ENCODE measurements around the gene IL18R1.
"Not testable (repeated sequence)": the region's sequence is repeated elsewhere in the genome, so short reads cannot be mapped to it uniquely, and the experiment has no call there.

Gene IL18R1, protein sequence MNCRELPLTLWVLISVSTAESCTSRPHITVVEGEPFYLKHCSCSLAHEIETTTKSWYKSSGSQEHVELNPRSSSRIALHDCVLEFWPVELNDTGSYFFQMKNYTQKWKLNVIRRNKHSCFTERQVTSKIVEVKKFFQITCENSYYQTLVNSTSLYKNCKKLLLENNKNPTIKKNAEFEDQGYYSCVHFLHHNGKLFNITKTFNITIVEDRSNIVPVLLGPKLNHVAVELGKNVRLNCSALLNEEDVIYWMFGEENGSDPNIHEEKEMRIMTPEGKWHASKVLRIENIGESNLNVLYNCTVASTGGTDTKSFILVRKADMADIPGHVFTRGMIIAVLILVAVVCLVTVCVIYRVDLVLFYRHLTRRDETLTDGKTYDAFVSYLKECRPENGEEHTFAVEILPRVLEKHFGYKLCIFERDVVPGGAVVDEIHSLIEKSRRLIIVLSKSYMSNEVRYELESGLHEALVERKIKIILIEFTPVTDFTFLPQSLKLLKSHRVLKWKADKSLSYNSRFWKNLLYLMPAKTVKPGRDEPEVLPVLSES

DNA sequence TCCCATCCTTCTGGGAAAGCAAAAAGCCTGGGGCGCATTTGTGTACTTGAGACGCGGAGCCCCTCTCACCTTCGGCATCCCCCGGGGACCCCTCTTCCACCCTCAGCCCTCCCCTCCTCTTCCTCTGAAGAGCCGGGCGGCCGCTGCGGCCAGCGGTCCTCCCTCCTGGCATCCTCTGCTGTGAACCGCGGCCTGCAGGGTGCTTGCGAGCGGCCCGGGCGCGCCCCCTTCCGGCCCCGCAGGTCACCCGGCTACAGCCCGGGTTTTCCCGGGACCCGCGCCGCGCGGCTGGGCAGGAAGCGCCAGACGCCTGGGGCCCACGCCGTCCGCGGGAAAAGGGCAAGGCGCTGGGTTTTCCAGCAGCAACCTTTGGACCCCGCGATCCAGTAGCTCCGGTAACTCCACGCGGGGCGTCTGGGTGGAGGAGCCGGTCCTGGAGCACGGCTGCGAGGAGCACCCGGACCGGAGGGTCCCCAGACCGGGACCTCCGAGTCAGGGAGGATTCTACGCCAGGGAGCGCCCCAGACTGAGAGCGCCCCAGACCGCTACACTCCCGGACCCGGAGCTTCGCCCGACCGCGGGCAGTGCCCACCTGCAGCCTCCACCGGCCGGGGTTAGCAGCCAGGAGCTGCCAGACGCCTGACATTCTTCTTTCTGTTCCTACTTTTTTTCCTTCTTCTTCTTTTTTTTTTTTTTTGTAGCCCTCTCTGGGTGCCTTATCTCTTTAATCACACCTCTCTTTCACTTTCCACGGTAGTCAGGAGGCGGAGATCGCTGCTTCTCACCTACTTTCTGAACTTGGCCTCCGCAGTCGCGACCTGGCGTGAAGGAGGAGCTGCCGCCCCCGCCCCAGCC, at the start of gene IL18R1:
Gene IL18R1 (plus strand): TSS at position 271 of the 855 bp plus-strand sequence. CDS start 6,865 bp downstream, outside the sequence.
- DNase-seq (ENCODE audit: low read depth): peak; percentile 74

DNA sequence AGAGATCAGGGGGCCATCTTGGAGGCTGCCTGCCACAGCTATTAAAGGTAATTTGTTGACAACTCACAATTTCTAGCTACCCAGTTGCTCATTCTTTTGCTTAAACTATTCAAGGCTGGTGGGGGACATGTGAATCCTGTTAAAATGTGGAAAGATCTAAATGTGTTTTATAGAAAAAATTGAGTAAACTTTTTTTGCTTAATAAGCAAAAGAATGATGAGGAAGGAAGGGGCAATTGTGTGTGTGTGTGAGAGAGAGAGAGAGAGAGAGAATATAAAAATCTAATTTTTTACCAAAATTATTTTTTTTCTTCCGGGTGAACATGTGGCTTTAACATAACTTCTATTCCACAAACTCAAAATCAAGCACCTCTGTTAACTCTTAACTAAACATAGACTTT, 49.5 kb upstream of the IL18R1 start:
- DNase-seq (ENCODE audit: low read depth): no peak

DNA sequence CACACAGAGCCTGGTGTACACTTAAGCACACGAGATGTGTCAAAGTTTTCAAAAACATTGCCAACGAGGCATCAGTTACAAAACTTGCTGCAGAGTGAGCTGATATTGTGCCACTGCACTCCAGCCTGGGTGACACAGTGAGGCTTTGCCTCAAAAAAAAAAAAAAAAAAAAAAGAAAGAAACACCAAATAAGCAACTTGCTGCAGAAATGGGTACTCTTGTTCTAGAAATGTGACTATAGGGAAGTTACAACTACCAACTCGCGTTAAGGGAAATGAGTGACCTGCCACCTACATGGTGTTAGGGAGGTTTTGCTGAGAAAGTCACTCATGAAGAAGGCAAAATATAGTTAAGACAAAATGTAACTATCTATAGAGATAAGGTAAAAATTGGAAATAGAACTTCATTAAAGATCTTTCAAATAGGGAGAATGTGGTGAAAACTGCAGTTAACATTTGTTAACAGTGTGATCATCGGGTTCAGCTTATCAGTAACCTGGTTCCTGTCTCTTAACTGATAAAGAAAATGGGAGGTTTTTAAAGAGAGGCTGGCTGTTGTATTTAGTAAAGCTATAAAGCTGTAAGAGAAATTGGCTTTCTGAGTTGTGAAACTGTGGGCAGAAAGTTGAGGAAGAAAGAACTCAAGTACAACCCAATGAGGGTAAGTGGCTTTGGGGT, 44.5 kb upstream of the IL18R1 start, which contains the start of gene IL1RL1:
Gene IL1RL1 (plus strand): TSS at position 600 of the 677 bp plus-strand sequence. CDS start 26,702 bp downstream, outside the sequence.
- no peak for DNase-seq (ENCODE audit: low read depth)

DNA sequence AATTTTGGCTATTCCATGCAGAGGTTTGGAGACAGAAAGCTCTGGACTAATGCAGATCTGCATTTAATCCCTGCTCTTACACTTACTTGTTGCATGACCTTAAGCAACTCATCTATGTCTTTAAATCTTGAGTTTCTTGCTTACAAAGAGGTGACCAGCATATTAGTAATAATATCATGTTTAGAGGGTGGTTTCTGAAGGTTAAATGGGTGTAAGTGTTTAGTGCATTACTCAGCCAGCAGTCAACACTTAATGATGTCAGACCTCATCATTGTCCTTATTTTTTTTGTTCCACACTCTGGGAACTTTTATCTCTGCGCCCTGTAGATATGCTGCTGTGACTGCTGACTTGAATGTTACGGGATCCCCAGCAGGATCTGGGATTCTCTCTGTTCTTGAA, 42.6 kb upstream of the IL18R1 start:
- peak; percentile 47 for DNase-seq (ENCODE audit: low read depth)

DNA sequence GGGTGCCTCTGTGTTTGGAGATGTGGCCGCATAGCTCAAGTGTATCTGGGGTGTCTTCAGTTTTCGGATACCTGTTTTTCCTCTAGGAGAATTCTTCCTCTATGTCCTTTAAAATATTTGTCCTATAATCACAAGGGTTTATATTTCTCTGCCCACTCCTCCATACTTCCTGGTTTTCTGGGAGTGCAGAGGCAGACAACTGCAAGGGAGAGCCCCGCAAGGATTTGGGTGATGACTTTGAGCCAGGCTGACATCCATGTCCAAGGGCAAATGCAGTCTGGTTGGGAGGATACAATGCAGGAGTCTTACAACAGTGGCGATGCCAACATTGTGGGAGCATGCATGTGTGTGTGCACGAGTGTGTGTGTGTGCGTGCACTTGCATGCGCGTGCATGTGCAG, 42.1 kb upstream of the IL18R1 start:
- no peak for DNase-seq (ENCODE audit: low read depth)

DNA sequence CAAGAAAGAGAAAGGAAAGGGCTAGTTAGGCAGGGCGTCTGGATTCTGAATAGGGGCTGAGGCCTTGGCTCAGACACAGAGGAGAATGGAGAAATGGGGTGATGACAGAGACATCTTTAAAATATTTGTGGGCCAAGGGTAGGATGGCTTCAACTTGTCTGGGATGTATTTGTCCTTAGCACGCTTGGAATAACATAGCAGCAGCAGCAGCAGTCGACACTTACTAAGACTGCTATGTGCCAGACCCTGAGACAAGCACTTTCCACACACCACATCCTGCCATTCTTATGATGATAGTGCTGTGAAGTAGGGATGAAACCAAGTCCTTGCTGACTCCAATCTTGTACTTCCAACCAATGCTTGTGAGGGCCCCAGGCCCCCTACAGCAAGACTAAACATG, 41.6 kb upstream of the IL18R1 start:
- DNase-seq (ENCODE audit: low read depth): no peak

DNA sequence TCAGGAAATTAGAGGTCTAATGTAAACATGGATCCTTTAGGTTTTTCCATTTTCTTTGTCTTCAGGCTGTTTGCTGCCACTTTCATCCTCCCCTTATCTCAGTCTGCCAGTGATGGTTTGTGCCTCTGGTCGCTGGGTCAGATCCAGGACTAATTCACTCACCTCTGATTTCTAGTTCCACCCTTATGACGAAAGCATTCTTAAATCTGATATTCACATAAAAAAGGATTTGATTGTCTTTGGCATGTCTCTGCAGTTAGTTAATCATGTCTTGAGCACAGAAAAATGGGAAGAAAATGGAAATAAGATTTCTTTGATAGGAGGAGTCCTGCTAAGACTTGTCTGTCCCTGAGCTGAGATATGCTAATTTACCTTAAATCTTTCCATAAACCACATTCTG, 39.7 kb upstream of the IL18R1 start:
- DNase-seq (ENCODE audit: low read depth): no peak

DNA sequence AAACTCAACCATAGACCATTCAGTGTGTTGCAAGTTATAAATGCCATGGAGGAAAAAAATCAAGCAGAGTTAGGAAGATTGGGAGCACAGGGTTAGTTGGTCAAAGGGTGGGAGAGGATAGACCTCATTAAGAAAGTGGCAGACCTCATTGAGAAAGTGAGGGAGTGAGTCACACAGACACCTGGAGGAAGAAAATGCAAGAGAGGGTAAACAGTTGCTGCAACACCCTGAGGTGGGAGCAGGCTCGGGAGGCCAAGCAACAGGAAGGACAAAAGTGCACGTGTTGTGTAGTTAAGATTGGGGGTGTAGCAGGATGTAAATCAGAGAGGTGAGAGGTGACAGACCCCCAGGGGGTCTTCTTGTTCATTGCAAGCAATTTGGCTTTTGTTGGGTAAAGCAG, 37.9 kb upstream of the IL18R1 start:
- no peak for DNase-seq (ENCODE audit: low read depth)

DNA sequence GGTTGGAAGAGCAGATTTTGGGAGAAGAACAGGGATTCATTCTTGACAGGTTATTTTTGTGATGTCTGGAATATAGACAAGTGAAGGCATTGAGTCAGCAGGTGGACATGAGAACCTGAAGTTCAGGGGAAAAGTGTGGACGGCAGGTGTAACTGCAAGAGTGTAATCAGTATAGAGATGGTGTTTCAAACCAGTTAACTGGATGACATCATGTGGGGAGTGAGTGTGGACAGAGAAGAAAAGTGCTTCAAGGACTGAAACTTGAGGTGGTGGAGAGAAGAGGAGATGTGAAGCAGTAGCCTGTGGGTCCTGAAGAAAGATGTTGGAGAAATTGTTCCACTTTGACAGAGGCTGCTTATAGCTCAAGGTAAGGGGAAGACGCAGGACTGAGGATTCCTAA, 37.2 kb upstream of the IL18R1 start:
- no peak for DNase-seq (ENCODE audit: low read depth)

DNA sequence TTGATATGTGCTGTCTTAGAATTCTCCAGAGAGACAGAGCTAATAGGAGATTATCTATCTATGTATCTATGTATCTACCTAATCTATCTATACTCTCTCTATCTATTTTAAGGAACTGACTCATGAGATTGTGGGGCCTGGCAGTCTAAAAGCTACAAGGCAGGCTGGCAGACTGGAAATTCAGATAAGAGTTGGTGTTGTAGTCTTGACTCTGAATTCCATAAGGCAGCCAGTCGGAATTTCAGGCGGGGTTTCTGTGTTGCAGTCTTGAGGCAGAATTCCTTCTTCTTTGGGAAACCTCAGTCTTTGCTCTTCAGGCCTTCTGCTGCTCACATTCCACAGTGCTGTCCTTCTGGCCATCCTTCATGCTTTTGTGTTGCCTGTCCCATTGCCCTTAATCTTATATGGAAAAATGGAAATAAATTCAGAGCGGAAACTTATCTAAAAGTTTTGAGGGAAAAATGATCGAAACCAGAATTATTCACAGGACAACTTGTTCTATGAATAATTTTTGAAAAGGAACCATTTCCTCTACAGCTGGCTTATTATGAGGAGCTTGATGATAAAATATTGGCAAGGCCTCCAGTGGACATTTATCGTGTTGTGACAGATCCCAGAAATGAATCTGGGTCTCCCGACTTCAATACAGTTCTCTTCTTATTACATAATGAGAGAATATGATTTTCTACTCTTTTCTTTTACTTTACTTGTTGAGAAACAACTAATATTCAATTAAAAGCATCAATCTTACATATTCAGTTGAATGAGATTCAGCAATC, 33.5 kb upstream of the IL18R1 start:
- no peak for DNase-seq (ENCODE audit: low read depth)

DNA sequence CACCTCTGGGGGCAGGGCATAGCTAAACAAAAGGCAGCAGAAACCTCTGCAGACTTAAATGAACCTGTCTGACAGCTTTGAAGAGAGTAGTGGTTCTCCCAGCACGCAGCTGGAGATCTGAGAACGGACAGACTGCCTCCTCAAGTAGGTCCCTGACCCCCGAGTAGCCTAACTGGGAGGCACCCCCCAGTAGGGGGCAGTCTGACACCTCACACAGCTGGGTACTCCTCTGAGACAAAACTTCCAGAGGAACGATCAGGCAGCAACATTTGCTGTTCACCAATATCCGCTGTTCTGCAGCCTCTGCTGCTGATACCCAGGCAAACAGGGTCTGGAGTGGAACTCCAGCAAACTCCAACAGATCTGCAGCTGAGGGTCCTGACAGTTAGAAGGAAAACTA, 30.7 kb upstream of the IL18R1 start:
- not testable (repeated sequence) for DNase-seq (ENCODE audit: low read depth)

DNA sequence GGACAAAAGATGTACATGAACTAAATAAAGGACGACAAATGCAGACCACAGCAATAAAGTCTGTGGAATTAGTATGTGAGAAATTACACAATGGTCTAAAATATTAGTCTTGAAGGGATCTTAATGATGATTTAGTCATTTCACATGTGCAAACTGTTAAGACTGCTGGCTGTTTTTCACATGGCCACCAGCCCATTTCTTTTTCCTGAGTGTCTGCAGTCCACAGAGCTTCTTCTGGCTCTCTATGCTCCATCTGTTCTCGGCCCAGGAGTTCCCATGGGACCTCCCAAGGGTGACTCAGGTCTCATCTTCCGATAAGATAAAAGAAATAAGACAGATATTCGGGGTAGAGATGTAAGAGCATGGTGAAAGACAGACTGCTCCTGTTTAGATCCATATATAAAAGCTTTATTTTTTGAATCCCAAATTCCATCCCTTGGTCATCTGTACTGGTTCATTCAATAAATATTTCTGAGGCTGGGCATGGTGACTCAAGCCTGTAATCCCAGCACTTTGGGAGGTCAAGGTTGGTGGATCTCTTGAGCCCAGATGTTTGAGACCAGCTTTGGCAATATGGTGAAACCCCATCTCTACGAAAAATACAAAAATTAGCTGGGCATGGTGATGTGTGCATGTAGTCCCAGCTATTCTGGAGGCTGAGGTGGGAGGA, 24.1 kb upstream of the IL18R1 start:
- DNase-seq (ENCODE audit: low read depth): no peak

DNA sequence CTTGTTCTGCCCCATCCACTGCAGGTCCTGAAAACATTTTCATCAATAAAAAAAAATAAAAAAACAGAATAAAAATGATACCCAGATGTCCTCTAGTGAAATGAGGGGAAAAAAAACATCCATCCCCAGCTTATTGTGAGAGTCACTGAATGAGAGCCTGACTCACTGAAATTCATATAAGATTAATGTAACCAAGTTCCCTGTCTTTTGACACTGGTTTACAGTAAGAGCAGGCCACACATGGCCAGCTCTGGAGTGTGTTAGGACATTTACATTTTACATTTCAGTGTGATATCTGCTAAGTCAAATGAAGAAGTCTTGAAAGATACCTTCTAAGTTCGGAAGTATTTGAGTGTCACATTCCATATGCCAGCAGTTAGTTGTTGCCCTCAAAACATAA, 21.1 kb upstream of the IL18R1 start:
- no peak for DNase-seq (ENCODE audit: low read depth)

DNA sequence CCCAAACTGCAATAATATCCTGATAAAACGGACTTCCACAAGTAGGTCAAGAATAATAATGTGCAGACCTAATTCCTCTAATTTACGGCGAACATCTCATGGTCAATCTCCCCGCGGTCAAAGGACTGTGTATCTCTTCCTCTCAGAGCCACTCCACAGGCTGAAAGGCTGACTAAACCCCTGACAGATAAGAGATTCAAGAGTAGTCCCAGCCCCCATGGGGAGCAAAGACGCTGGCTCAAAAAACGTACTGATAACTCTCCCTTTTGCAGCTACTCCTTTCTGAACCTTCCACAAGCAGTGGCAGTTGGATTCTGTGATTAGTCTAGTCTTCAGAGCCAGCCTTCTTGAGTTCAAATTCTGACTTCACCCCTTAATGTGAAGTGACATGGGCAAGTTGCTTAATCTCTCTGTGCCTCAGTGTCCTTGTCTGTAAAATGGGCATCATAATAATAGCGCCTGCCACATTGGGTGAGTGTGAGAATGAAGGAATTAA, 19.7 kb upstream of the IL18R1 start:
- no peak for DNase-seq (ENCODE audit: low read depth)

DNA sequence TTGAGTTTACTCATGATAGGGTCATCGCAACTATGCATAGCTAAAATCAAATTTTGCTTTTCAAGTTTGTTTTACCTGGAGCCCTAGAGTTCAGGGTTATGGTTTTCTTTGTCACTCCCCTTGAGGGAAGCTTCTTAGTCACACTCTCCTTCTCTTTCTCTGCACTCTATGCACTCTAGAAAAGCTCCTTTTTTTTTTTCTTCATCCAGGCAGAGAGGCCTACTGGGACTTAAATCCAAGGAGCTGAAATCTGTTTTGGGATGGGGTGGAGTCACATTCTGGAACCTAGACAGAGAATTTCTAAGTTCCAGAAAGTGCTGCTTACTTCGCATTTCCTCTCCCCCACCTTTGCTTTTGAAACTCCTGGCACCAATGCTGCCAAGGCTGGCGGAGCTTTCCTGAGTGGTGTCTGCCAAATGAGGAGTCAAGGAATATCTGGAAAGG, 19.1 kb upstream of the IL18R1 start:
- DNase-seq (ENCODE audit: low read depth): no peak

DNA sequence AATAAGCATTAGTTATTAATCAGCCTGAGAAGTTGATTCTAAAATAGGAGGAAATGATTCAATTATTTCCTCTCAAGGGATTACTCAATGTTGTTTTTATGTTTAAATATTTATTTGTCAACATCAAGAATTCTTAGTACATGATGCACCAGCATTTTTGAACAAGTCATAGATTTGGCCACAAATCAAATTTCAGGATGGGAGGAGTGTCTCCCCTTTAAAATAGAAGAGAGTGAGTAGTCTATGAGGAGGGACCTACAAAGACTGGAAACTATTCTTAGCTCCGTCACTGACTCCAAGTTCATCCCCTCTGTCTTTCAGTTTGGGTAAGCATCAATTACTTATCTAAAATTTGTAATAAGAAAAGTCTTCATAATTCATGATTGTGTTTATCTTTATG, 18.6 kb upstream of the IL18R1 start:
- peak; percentile 14 for DNase-seq (ENCODE audit: low read depth)

DNA sequence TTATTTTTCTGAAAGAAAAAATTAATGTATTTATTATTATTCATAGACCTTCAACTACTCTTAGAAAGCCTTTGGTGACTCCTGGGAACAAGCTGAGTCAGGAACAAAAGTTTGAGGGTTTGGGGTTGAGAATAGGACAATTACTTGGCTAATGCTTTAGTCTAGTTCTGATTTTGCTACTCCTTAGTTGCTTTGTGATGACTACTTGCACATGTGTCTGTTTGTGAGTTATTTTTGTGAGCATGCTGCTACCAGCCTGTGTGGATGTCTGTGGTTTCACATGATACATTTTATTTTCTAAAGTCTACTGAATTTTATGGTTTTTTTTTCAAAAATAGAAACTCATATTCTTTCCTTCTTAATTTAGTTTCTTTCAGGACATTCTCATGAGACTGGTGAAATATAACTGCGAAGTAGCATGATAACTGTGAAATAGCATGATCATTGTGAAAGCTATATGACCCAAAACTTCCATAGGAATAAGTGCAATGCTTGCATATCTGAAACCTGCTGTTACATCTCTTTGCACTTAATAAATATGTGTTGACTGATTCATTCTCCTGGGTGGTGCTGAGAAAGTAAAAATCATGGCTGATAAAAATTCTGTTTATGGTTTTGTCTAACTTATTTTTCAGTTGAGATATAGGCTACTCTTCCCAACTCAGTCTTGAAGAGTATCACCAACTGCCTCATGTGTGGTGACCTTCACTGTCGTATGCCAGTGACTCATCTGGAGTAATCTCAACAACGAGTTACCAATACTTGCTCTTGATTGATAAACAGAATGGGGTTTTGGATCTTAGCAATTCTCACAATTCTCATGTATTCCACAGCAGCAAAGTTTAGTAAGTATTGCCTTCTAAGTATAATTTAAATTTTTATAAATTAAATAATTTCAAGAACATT, 17.9 kb upstream of the IL18R1 start:
- peak; percentile 7 for DNase-seq (ENCODE audit: low read depth)

DNA sequence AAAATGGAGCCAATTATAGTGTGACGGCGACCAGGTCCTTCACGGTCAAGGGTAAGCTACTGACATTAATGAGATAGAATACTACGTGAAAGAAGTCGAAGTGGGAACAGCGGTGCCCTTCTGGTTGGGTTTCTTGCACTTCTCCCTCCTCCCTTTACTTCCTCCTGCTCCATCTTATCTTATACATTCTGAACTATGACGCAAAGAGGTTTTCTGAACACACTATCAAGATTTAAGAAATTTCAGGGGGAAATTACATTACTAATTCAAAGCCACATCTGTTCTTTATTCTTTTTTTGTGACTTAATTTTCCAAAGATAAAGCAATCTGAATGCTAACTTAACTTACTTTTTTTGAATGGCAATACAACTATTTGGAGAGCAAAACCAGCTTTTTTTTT, 14.8 kb upstream of the IL18R1 start:
- DNase-seq (ENCODE audit: low read depth): no peak

DNA sequence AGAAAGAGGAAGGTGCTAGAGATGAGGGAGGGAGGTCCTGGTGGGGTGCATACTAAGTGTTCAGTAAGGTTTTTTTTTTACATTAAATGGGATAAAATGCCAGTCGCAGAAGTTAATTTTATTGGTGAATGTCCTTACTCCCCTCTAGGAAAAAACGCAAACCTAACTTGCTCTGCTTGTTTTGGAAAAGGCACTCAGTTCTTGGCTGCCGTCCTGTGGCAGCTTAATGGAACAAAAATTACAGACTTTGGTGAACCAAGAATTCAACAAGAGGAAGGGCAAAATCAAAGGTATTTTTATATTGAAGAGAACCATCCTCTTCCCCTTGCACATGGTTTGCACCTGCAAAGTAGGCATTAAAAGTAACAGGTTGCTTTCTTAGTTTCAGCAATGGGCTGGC, 12.7 kb upstream of the IL18R1 start:
- peak; percentile 15 for DNase-seq (ENCODE audit: low read depth)

DNA sequence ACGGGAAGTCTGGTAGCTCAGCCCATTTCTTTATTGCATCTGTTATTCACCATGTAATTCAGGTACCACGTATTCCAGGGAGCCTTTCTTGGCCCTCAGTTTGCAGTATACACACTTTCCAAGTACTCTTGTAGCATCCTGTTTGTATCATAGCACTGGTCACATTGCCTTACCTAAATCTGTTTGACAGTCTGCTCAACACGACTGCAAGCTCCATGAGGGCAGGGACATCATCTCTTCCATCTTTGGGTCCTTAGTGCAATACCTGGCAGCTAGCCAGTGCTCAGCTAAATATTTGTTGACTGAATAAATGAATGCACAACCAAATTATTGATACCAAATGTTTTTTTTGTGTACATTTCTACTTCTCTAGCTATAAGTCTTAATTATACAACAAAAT, 11.2 kb upstream of the IL18R1 start:
- DNase-seq (ENCODE audit: low read depth): no peak

Data from EH (cell line).